ENCODE measurements around the gene PHC3.
"Not testable (repeated sequence)": the region's sequence is repeated elsewhere in the genome, so short reads cannot be mapped to it uniquely, and the experiment has no call there.

The PHC3 gene

GRCh38 chr3:170128977-170129431, 52.5 kb downstream of the PHC3 start:
- no peak for DNase-seq (ENCODE audit: low read depth)

DNA sequence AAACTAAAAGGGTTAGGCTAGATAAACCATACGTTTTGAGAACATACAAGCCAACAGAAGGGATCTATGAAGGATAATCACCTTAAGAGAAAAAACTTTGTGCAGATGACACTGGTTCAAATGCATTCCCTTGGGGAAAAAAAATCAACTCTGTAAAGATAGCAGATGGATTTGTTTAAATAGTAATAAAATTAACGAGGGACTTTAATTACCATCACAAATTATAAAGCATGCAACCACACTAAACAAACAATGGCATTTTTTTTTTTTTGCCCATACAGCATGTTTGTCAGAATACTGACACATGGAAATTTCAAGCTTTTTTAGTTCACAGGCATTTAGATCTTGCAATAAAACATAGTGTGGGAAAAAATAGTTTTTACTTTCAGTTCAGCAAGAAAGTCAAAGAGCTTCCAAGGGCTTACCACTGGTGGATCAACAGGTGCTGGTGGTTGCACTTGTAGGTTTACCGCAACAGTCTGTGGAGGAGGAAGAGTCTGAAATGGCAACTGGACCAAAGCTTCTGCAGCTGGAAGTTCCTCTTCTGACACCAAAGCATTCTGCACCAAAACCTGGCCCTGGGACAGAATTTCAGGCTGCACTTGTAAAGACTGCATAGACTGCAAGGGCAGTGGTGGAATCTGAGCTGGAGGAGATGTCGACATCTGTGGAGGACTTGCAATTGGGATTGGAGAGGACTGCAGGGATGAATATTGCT, 53.1 kb downstream of the PHC3 start:
- DNase-seq (ENCODE audit: low read depth) = no peak

- DNase-seq (ENCODE audit: low read depth) = no peak
These were observed 64.4 kb downstream of the PHC3 start for GRCh38 chr3:170117134-170117533.

- DNase-seq (ENCODE audit: low read depth) = not testable (repeated sequence)
These were observed 67.4 kb downstream of the PHC3 start for GRCh38 chr3:170114165-170114564.

- no peak for DNase-seq (ENCODE audit: low read depth)
These were observed 70.3 kb downstream of the PHC3 start for GRCh38 chr3:170111147-170111771.

DNA sequence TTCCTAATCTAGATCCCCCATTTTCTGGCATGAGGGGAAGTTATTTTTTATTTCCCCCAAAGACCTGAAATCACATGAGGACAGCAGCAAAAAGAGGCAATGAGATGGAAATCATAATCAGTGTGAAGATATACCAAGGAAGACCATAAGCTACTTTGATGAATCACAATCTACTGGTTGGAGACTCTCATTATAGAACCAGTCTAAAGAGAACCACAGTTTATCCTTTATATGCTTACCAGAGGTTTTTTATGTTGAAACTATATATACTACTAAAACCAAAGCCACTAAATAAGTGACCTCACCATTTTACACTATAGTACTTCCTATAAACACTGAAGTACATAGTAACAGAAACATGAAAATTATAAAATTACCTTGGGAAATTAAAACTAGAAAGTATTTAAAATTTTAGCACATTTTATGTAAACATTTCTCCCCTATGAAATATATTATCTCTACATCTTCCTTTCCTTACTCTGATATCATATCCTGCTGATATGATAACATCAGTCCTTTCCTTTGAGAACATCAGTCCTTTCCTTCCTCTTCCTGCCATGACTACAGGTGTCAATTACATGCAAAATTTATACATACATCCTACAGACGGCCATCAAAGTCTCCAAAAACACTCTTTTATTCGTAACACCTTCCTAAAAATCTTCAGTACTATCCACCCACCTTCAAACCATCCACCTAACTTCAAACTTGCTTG, 71.8 kb downstream of the PHC3 start:
- DNase-seq (ENCODE audit: low read depth) = no peak

DNA sequence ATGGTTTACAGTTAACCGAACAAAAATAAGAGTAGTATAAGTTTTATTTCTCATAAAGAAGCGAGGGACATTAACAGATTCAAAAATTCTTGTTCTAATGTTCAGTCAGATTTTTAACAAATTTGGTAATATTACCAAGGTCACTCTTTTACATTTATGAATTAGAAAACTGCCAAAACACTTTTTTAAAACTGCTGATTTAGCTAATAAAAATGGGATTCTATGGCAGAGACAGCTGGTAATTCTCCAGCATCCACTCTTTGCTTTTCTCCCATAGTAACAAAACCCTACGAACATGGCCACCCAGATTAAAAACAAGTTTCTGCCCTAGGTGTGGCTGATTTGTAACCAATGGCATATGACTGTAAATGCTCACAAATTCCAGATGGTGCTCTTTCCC, 72.6 kb downstream of the PHC3 start:
- no peak for DNase-seq (ENCODE audit: low read depth)

GRCh38 chr3:170107941-170108340, 73.6 kb downstream of the PHC3 start:
- no peak for DNase-seq (ENCODE audit: low read depth)

- no peak for DNase-seq (ENCODE audit: low read depth)
These were observed 79.1 kb downstream of the PHC3 start for GRCh38 chr3:170102431-170102830.

DNA sequence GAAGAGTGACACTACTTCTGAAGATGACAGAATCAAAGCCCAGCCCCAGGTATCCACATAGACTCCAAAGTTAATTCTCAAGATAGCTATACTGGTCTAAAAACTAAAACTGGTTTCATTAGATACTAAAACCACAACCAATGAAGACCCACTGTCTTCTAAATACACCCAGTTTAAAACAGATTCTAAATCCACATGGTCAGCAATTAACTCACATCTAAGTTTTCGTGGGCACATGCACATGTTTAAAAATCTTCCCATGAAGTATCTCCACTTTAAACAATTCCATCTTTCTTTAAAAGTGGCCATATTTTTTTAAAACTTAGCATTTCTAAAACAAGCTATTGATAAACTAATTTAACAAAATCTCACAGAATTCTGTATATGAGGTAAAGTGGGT, 80.6 kb downstream of the PHC3 start:
- DNase-seq (ENCODE audit: low read depth) = no peak

GRCh38 chr3:170098753-170099152, 82.8 kb downstream of the PHC3 start:
- DNase-seq (ENCODE audit: low read depth) = no peak

DNA sequence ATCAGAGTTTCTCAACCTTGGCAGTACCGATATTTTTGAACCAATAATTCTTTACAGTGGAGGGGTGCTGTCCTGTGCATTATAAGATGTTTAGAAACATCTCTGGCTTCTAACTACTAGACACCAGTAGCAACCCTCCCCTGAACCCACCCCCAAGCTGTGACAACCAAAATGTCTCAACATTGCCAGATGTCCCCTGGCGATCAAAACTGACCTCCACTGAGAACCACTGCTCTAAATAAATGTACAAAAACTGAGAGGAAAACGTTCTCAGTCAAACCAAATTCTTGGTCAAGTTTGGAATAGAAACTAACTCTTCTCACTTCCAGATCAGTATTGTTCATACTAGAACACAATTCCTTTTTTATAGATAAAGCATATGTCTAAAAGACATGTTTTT, 85.2 kb downstream of the PHC3 start:
- DNase-seq (ENCODE audit: low read depth) = no peak

DNA sequence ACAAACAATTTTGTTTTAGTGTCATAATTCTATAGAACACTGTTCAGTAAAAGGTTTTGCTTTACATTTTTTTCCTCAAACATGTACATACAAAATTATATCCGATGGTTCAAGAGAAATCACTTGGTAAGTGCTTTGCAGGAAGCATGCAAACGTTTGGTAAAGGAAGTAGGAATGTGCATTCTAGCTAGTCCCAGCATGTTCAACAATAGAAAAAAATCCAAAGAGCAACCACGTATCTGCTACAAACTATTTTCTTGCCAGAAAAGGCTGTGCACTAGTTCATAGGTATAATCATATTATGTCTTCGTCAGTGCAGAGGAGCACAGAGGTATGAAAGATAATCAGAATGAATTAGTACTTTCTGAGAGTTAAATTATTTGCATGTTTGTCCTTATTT, 85.8 kb downstream of the PHC3 start:
- no peak for DNase-seq (ENCODE audit: low read depth)

DNA sequence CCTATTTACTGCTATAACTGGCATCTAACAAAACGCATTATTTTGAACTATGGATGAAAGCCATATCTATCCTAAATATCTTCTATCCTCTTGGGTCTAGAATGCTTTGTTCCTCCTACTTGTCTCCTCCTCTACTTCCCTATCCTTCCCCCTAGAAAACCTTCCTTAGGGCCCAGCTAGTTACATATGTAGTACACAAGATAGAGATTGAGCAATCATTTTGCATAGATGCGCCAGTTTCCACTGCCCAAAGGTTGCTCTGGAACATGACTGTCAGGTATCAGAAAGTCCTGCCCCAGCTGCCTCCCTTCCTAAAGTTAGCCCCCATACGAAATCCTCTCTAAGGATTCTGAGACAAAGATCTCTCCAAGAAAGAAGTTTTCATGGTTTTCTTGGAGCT, 88.6 kb downstream of the PHC3 start:
- no peak for DNase-seq (ENCODE audit: low read depth)

DNA sequence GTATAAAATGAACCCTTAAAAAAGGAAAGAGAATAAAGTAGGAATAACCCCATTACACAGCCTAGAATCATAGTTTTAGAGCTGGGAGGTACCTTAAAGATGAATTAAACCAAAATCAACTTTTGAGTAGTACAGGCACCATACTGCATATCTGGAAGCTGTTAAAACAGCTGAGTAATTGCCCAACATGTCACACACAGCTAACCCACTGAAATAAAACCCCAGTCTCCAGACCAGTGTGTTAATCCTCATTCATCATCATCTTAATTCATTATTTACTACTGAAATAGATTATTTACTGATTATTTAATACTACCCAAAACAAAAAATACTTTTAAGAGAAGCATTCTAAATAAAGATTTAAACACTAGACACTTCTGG, 90.9 kb downstream of the PHC3 start:
- DNase-seq (ENCODE audit: low read depth) = no peak

GRCh38 chr3:170089862-170090600, 91.5 kb downstream of the PHC3 start:
- no peak for DNase-seq (ENCODE audit: low read depth)

- DNase-seq (ENCODE audit: low read depth) = no peak
These were observed 96.1 kb downstream of the PHC3 start for GRCh38 chr3:170085396-170085795.

GRCh38 chr3:170083343-170083742, 98.2 kb downstream of the PHC3 start:
- DNase-seq (ENCODE audit: low read depth) = no peak

GRCh38 chr3:170081079-170081741, 100.3 kb downstream of the PHC3 start:
- DNase-seq (ENCODE audit: low read depth) = no peak

- DNase-seq (ENCODE audit: low read depth) = no peak
These were observed 100.9 kb downstream of the PHC3 start for GRCh38 chr3:170080605-170081004.

GRCh38 chr3:170079536-170080165, 101.9 kb downstream of the PHC3 start:
- no peak for DNase-seq (ENCODE audit: low read depth)
